Transverse colon (tissue), 4 donors: ENCODE measurements around the gene STK39. TPM values are rescaled to one million over a fixed set of nuclear protein-coding genes. Genes with fewer than 3 reads are reported as not detected.

Experiments used
- DNase-seq: peaks from one replicate; pipeline ENCODE4 v3.0.0-alpha.2; 2019
- H3K27ac ChIP-seq, 4 donors: fragments of 200-600 bp; sonication (generic); 2 replicates each; pipeline ENCODE4 v1.5.1; 2016 to 2018; ENCODE audit warnings: inconsistent platforms in 4 of 4
- H3K27me3 ChIP-seq: fragments of 200-600 bp; sonication (generic); 2 replicates; pipeline ENCODE4 v1.5.1; 2017; ENCODE audit warnings: inconsistent platforms
- H3K36me3 ChIP-seq, 4 donors: fragments of 200-600 bp; sonication (generic); 2 replicates each; pipeline ENCODE4 v1.5.1; 2017 to 2019; ENCODE audit warnings: inconsistent platforms in 4 of 4
- H3K4me1 ChIP-seq, 4 donors: fragments of 200-600 bp; sonication (generic); 2 replicates each; pipeline ENCODE4 v1.5.1; 2017 to 2020; ENCODE audit warnings: inconsistent platforms in 4 of 4
- H3K4me3 ChIP-seq, 4 donors: fragments of 200-600 bp; sonication (generic); 1 replicate in 1 of 4; 2 replicates in 3 of 4; pipeline versions ENCODE4 v1.5.1 to v1.6.1; 2017 to 2019; ENCODE audit warnings: inconsistent platforms in 4 of 4
- H3K9me3 ChIP-seq, 2 donors: fragments of 200-600 bp; sonication (generic); 2 replicates each; pipeline ENCODE4 v1.5.1; 2017 to 2019; ENCODE audit warnings: inconsistent platforms in 2 of 2
- CTCF ChIP-seq, 5 experiments: fragments of 200-600 bp in 3 of 5; fragments of 450-650 bp in 2 of 5; sonication (generic) in 3 of 5; IDR thresholded peaks; 1 replicate in 2 of 5; 2 replicates in 3 of 5; pipeline ENCODE4 v1.5.1; 2016 to 2017; ENCODE audit warnings: antibody characterized with exemption in 5 of 5, inconsistent platforms in 3 of 5, mild to moderate bottlenecking in 2 of 5, moderate library complexity in 1 of 5
- EP300 ChIP-seq: sonication (generic); formaldehyde crosslinking; IDR thresholded peaks from one replicate; pipeline ENCODE4 v1.6.1; 2017; ENCODE audit warnings: antibody characterized with exemption, low read depth
- POLR2A ChIP-seq: fragments of 450-650 bp; IDR thresholded peaks from one replicate; pipeline ENCODE4 v1.6.1; 2016; ENCODE audit warnings: antibody characterized with exemption, mild to moderate bottlenecking, moderate library complexity
- POLR2AphosphoS5 ChIP-seq, 3 donors: sonication (generic); formaldehyde crosslinking; IDR thresholded peaks; one replicate each; pipeline ENCODE4 v1.6.1; 2016; ENCODE audit warnings: antibody characterized with exemption in 3 of 3
- WGBS, 2 donors: methylation state at CpG; one replicate each; pipeline ENCODE4 v1.1.5; 2018; ENCODE audit warnings: low coverage in 1 of 2; 5-methylcytosine and 5-hydroxymethylcytosine counted together
- in situ Hi-C, 4 donors: fragments of 200-750 bp; cut with MboI; loops; one replicate each; pipeline versions ENCODE4 v1.15.0 to v1.15.1; 2017; ENCODE audit warnings: low sequenced_read_pairs in 3 of 4, low pct_ligation_motif_present in 1 of 4, low pct_unique_long_range_greater_than_20kb in 1 of 4
- intact Hi-C: fragments of 100-400 bp; cut with DNase I; formaldehyde crosslinking; loops from one replicate; pipeline ENCODE4 v1.15.1; 2023; ENCODE audit warnings: low total_unique reads
- total RNA-seq, 4 donors: library from RNA; depleted of rRNA; stranded (reverse); fragments of >200 nt; gene quantifications; one replicate each; pipeline ENCODE4 v1.1.0, GENCODE V29; 2016

The STK39 gene
- total RNA-seq, 4 donors from 2014 or later: 30.6 to 46.1 (median 36.7) TPM

DNA sequence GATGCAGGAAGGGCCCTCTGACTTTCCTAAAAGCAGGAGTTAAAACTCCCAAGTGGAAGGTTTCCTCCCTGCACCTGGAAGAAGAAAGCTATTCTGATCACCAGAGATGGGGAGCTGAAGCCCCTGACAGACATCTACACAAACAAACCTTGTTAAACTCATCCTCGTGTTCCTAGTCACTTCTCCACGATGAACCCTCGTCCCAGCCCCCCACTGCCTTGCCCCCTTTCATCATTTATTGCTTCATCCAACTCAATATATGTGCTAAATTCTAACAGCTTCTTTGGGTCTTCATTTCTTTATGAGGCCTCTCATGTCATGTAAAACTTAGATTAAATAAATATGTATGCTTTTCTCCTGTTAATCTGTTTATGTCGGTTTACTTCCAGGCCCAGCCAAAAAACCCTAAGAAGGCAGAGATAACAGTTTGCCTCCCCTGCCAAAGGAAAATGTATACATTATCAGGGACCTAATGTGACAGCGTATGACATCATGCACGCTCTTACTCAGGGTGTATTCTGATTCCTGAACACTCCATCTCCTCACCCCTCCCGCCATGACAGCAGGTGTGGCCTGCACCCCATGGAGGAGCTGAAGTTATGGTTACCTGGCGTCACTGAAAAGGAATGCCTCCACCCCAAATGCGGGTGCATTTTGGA, 287.2 kb downstream of the STK39 start:
- TF ChIP-seq CTCF (IDR thresholded peaks at IDR 0.05): no peak

DNA sequence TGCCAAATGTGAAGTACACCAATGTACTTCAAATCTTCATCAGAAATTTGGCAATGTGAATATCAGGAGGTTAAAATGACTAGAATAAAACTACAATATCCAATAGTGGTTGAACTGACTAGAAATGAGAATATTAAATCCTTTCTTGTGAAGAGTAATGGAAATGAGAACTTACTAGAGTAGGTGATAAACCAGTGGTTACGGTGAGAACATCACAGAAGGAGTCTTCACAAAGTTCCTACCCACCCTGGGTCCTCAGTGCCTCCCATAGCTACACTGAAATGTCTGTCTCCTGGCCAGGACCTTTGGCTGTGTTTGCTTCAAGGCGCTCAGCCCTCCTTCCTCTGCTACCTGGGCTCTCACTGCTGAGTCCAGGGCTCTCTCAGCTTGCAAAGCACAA, 289.7 kb downstream of the STK39 start:
- in situ Hi-C loops (no loop called here), intact Hi-C loops (no loop called here)
- TF ChIP-seq POLR2A (no peak), EP300 (no peak), CTCF (IDR thresholded peaks at IDR 0.05) (no peak), POLR2AphosphoS5 (IDR thresholded peaks at IDR 0.05) (no peak)
- H3K27me3 ChIP-seq: no peaks in the 10 kb centered on the region
- no peaks in the 10 kb centered on the region for H3K4me1 ChIP-seq
- no peaks in the 10 kb centered on the region for H3K9me3 ChIP-seq
- WGBS, 2 donors: 93 to 100% methylated on average over 2 of the region's 2 CpGs
- H3K4me3 ChIP-seq: no peak overlapping the region
- H3K27ac ChIP-seq: no peak overlapping the region
- DNase-seq: no peak
- no peaks in the 10 kb centered on the region for H3K36me3 ChIP-seq

More for the DNA sequence above, 287.2 kb downstream of the STK39 start:
- Histone ChIP-seq H3K36me3 (no peaks in the 10 kb centered on the region), H3K4me1 (no peaks in the 10 kb centered on the region), H3K27ac (no peak overlapping the region), H3K4me3 (no peak overlapping the region), H3K9me3 (no peaks in the 10 kb centered on the region), H3K27me3 (no peaks in the 10 kb centered on the region)
- in situ Hi-C loops: no loop called here
- 88 to 90% methylated on average over 5 to 9 of the region's 9 CpGs for WGBS, 2 donors
- intact Hi-C loops: no loop called here
- DNase-seq: no peak

GRCh38 chr2:167955264-167955906, 292.0 kb downstream of the STK39 start:
- H3K9me3 ChIP-seq: no peaks in the 10 kb centered on the region
- no peak for TF ChIP-seq POLR2A
- TF ChIP-seq POLR2AphosphoS5 (IDR thresholded peaks at IDR 0.05): no peak
- no peak for TF ChIP-seq EP300
- H3K4me3 ChIP-seq: no peak overlapping the region
- DNase-seq: no peak
- intact Hi-C loops: no loop called here
- no peak overlapping the region for H3K27ac ChIP-seq
- no peaks in the 10 kb centered on the region for H3K36me3 ChIP-seq
- in situ Hi-C loops: no loop called here
- H3K4me1 ChIP-seq: no peaks in the 10 kb centered on the region
- no peaks in the 10 kb centered on the region for H3K27me3 ChIP-seq
- WGBS, 2 donors: 89 to 95% methylated on average over 2 to 6 of the region's 6 CpGs

- Histone ChIP-seq H3K9me3 (no peaks in the 10 kb centered on the region), H3K36me3 (no peaks in the 10 kb centered on the region), H3K27ac (no peak overlapping the region), H3K4me3 (no peak overlapping the region), H3K4me1 (no peaks in the 10 kb centered on the region), H3K27me3 (no peaks in the 10 kb centered on the region)
- no peak for DNase-seq
- in situ Hi-C loops: no loop called here
- intact Hi-C loops: no loop called here
- TF ChIP-seq POLR2AphosphoS5 (IDR thresholded peaks at IDR 0.05) (no peak), CTCF (IDR thresholded peaks at IDR 0.05) (no peak), POLR2A (no peak), EP300 (no peak)
- WGBS, 2 donors: 69 to 94% methylated on average over 2 of the region's 2 CpGs
These were observed 292.9 kb downstream of the STK39 start for GRCh38 chr2:167954495-167954894.
